IPS-15b (cell line): ENCODE results near the gene MRPL51.

Source experiments
- H3K27me3 ChIP-seq: one replicate; pipeline ENCODE4 v1.6.1; 2013; ENCODE audit warnings: low read length; ENCODE audit not compliant: control insufficient read depth, insufficient read depth
- H3K36me3 ChIP-seq: one replicate; pipeline ENCODE4 v1.6.1; 2013; ENCODE audit warnings: low read length; ENCODE audit not compliant: control insufficient read depth, insufficient read depth
- H3K4me1 ChIP-seq: one replicate; pipeline ENCODE4 v1.6.1; 2013; ENCODE audit warnings: mild to moderate bottlenecking, low read length; ENCODE audit not compliant: control insufficient read depth, insufficient read depth
- H3K4me3 ChIP-seq: one replicate; pipeline ENCODE4 v1.5.1; 2013; ENCODE audit warnings: low read depth, low read length
- H3K9ac ChIP-seq: one replicate; pipeline ENCODE4 v1.6.1; 2013; ENCODE audit warnings: low read depth, mild to moderate bottlenecking, low read length
- H3K9me3 ChIP-seq: one replicate; pipeline ENCODE4 v1.6.1; 2013; ENCODE audit warnings: mild to moderate bottlenecking, low read length; ENCODE audit not compliant: control insufficient read depth, insufficient read depth

Gene MRPL51

DNA sequence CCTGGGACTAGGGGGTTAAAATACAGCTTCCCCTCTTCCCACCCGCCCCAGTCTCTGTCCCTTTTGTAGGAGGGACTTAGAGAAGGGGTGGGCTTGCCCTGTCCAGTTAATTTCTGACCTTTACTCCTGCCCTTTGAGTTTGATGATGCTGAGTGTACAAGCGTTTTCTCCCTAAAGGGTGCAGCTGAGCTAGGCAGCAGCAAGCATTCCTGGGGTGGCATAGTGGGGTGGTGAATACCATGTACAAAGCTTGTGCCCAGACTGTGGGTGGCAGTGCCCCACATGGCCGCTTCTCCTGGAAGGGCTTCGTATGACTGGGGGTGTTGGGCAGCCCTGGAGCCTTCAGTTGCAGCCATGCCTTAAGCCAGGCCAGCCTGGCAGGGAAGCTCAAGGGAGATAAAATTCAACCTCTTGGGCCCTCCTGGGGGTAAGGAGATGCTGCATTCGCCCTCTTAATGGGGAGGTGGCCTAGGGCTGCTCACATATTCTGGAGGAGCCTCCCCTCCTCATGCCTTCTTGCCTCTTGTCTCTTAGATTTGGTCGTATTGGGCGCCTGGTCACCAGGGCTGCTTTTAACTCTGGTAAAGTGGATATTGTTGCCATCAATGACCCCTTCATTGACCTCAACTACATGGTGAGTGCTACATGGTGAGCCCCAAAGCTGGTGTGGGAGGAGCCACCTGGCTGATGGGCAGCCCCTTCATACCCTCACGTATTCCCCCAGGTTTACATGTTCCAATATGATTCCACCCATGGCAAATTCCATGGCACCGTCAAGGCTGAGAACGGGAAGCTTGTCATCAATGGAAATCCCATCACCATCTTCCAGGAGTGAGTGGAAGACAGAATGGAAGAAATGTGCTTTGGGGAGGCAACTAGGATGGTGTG, 43.1 kb upstream of the MRPL51 start:
- H3K4me1 ChIP-seq, result peaks cover 19% of the 10 kb centered on the region
- peak overlapping the region; percentile 97 for H3K4me3 ChIP-seq
- H3K9ac ChIP-seq, result peak overlapping the region; percentile 98
- no peaks in the 10 kb centered on the region for H3K27me3 ChIP-seq
- no peaks in the 10 kb centered on the region for H3K9me3 ChIP-seq
- H3K36me3 ChIP-seq, result peaks cover 45% of the 10 kb centered on the region

DNA sequence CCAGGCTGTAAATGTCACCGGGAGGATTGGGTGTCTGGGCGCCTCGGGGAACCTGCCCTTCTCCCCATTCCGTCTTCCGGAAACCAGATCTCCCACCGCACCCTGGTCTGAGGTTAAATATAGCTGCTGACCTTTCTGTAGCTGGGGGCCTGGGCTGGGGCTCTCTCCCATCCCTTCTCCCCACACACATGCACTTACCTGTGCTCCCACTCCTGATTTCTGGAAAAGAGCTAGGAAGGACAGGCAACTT, 42.6 kb upstream of the MRPL51 start:
- H3K4me1 ChIP-seq, result peaks cover 16% of the 10 kb centered on the region

GRCh38 chr12:6534945-6535696, 42.1 kb upstream of the MRPL51 start:
- H3K4me1 ChIP-seq, result peaks cover 16% of the 10 kb centered on the region
- peak overlapping the region; percentile 97 for H3K4me3 ChIP-seq
- no peaks in the 10 kb centered on the region for H3K9me3 ChIP-seq
- peak overlapping the region; percentile 98 for H3K9ac ChIP-seq
- H3K27me3 ChIP-seq, result no peaks in the 10 kb centered on the region
- peaks cover 53% of the 10 kb centered on the region for H3K36me3 ChIP-seq

More for the DNA sequence above, 42.6 kb upstream of the MRPL51 start:
- Histone ChIP-seq H3K9me3 (no peaks in the 10 kb centered on the region), H3K4me3 (peak overlapping the region; percentile 97), H3K9ac (peak overlapping the region; percentile 98), H3K27me3 (no peaks in the 10 kb centered on the region), H3K36me3 (peaks cover 49% of the 10 kb centered on the region)

DNA sequence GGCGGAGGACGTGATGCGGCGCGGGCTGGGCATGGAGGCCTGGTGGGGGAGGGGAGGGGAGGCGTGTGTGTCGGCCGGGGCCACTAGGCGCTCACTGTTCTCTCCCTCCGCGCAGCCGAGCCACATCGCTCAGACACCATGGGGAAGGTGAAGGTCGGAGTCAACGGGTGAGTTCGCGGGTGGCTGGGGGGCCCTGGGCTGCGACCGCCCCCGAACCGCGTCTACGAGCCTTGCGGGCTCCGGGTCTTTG, 41.6 kb upstream of the MRPL51 start:
- Histone ChIP-seq H3K9ac (peak overlapping the region; percentile 98), H3K27me3 (no peaks in the 10 kb centered on the region), H3K9me3 (no peaks in the 10 kb centered on the region), H3K4me1 (peaks cover 16% of the 10 kb centered on the region), H3K36me3 (peaks cover 53% of the 10 kb centered on the region), H3K4me3 (peak overlapping the region; percentile 97)

DNA sequence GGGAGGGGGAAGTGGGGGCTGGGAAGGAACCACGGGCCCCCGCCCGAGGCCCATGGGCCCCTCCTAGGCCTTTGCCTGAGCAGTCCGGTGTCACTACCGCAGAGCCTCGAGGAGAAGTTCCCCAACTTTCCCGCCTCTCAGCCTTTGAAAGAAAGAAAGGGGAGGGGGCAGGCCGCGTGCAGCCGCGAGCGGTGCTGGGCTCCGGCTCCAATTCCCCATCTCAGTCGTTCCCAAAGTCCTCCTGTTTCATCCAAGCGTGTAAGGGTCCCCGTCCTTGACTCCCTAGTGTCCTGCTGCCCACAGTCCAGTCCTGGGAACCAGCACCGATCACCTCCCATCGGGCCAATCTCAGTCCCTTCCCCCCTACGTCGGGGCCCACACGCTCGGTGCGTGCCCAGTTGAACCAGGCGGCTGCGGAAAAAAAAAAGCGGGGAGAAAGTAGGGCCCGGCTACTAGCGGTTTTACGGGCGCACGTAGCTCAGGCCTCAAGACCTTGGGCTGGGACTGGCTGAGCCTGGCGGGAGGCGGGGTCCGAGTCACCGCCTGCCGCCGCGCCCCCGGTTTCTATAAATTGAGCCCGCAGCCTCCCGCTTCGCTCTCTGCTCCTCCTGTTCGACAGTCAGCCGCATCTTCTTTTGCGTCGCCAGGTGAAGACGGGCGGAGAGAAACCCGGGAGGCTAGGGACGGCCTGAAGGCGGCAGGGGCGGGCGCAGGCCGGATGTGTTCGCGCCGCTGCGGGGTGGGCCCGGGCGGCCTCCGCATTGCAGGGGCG, 41.0 kb upstream of the MRPL51 start, which contains the start of gene GAPDH:
Gene GAPDH, plus strand, starts transcription at position 595 of the 772 bp plus-strand sequence. CDS start 316 bp downstream, outside the sequence.
- no peaks in the 10 kb centered on the region for H3K27me3 ChIP-seq
- H3K36me3 ChIP-seq, result peaks cover 55% of the 10 kb centered on the region
- H3K4me1 ChIP-seq, result peaks cover 16% of the 10 kb centered on the region

DNA sequence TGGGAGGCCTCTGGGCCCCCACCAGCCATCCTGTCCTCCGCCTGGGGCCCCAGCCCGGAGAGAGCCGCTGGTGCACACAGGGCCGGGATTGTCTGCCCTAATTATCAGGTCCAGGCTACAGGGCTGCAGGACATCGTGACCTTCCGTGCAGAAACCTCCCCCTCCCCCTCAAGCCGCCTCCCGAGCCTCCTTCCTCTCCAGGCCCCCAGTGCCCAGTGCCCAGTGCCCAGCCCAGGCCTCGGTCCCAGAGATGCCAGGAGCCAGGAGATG, 40.5 kb upstream of the MRPL51 start:
- H3K4me1 ChIP-seq, result peaks cover 16% of the 10 kb centered on the region
- peaks cover 59% of the 10 kb centered on the region for H3K36me3 ChIP-seq
- peak overlapping the region; percentile 93 for H3K9ac ChIP-seq
- H3K4me3 ChIP-seq, result peak overlapping the region; percentile 92
- no peaks in the 10 kb centered on the region for H3K9me3 ChIP-seq
- H3K27me3 ChIP-seq, result no peaks in the 10 kb centered on the region

More for the DNA sequence above, 41.0 kb upstream of the MRPL51 start, which contains the start of gene GAPDH:
- Histone ChIP-seq H3K4me3 (peak within 1 kb of the TSS; percentile 97), H3K9ac (peak within 1 kb of the TSS; percentile 98), H3K9me3 (no peaks in the 10 kb centered on the region)

GRCh38 chr12:6532927-6533652, 40.0 kb upstream of the MRPL51 start:
- Histone ChIP-seq H3K4me3 (peak overlapping the region; percentile 92), H3K9me3 (no peaks in the 10 kb centered on the region), H3K4me1 (peaks cover 16% of the 10 kb centered on the region), H3K27me3 (no peaks in the 10 kb centered on the region), H3K9ac (peak overlapping the region; percentile 93), H3K36me3 (peaks cover 59% of the 10 kb centered on the region)

DNA sequence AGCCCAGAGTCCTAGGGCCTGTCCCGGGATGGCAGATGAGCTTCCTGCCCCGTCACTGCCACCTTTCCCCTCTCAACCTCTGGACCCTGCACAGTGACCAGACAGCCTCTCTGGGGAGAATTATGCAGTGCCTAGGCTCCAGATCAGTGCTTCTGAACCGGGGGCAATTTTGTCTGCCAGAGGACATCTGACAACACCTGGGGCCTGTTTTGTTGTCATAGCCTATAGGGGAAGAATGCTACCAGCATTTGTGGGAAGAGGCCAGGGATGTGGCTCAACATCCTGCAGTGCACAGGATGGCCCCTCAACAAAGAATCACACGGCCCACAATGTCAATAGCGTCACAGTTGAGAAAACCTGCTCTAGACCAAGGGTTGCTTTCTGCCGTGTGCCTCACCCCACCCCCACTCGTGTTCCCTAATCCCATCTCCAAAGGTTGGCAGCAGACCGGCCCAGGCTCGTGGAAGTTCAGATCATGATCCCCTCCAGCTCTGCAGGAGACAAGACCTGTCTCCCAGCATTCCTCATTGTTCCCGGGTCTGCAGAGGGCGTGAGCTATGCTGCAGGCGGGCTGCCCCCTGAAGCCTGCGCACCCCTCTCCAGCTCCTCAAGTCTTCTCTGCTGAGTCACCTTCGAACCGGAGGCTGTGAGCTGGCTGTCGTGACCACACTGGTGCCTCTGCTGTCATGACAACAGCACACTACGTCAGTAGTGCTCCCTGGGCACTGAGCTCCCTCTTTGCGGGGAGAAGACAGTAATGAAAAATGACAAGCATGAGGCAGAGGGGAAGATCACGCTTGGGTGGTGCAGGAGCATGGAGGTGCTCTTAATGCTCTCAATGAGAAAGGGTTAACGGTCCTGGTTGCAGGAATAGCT, 39.2 kb upstream of the MRPL51 start:
- Histone ChIP-seq H3K9me3 (no peaks in the 10 kb centered on the region), H3K4me3 (peak overlapping the region; percentile 92), H3K27me3 (no peaks in the 10 kb centered on the region), H3K9ac (peak overlapping the region; percentile 93), H3K4me1 (peaks cover 16% of the 10 kb centered on the region), H3K36me3 (peaks cover 60% of the 10 kb centered on the region)

DNA sequence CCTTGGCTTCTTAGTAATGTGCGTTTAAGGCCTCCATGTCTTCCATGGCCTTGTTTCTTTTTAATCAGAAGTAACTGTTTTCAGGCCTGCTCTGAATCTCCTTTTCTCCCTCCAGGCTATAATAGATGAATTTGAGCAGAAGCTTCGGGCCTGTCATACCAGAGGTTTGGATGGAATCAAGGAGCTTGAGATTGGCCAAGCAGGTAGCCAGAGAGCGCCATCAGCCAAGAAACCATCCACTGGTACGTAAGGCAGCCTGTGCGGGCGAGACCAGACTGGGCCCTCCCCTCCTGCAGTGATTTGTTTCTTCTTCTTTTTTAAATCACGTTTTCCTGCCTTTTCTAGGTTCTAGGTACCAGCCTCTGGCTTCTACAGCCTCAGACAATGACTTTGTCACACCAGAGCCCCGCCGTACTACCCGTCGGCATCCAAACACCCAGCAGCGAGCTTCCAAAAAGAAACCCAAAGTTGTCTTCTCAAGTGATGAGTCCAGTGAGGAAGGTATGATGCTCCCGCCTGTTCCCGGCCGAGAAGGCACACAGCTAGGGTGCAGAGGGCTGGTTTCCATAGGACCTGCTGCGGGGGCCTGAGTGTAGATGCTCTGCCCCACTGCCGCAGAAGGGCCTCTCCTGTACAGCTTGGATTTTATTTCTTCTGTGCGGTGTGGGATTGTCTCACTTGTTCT, 37.7 kb upstream of the MRPL51 start:
- no peak overlapping the region for H3K4me3 ChIP-seq
- H3K27me3 ChIP-seq, result no peaks in the 10 kb centered on the region
- no peaks in the 10 kb centered on the region for H3K9me3 ChIP-seq
- H3K4me1 ChIP-seq, result peaks cover 12% of the 10 kb centered on the region
- H3K36me3 ChIP-seq, result peaks cover 60% of the 10 kb centered on the region
- H3K9ac ChIP-seq, result no peak overlapping the region

DNA sequence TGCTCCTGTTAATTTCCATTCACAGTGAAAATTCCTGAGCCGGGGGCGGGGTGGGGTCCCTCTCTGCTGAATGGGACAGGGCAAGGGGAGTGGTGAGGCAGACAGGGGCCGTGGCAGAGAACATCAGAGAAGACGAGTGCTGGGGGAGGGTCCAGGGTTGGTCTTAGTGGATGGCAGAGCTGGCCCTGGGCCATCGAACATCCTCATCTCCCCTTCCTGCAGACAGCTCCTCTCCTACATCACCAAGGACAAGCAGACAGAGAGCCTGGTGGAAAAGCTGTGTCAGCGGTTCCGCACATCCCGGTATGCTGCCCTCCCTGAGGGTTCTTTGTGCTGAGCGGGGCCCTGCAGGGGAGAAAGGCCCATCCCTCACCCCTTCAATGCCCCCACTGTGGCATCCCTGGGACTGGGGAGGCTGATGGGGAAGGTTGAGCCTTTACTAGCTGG, 36.3 kb upstream of the MRPL51 start:
- peaks cover 54% of the 10 kb centered on the region for H3K36me3 ChIP-seq

More for the DNA sequence above, 36.3 kb upstream of the MRPL51 start:
- Histone ChIP-seq H3K27me3 (no peaks in the 10 kb centered on the region), H3K9ac (no peak overlapping the region), H3K4me1 (peaks cover 12% of the 10 kb centered on the region), H3K4me3 (no peak overlapping the region), H3K9me3 (no peaks in the 10 kb centered on the region)
